Fibroblast of pulmonary artery (primary cell): ENCODE data around the gene FNDC1.

Experiments
- DNase-seq: peaks from one replicate; pipeline ENCODE4 v3.0.0-alpha.2; 2010; ENCODE audit warnings: low read depth
- H3K4me3 ChIP-seq: replicated peaks from 2 replicates; pipeline ENCODE4 v1.5.1; 2011; ENCODE audit warnings: low read depth, mild to moderate bottlenecking, control low read depth, low read length, moderate library complexity
- TF ChIP-seq, protein P1 (sequence below): IDR thresholded peaks from 2 replicates; pipeline ENCODE4 v1.5.1; 2011; ENCODE audit warnings: mild to moderate bottlenecking, control low read depth, low read length, inconsistent platforms; ENCODE audit errors: missing control alignments

Gene FNDC1

DNA sequence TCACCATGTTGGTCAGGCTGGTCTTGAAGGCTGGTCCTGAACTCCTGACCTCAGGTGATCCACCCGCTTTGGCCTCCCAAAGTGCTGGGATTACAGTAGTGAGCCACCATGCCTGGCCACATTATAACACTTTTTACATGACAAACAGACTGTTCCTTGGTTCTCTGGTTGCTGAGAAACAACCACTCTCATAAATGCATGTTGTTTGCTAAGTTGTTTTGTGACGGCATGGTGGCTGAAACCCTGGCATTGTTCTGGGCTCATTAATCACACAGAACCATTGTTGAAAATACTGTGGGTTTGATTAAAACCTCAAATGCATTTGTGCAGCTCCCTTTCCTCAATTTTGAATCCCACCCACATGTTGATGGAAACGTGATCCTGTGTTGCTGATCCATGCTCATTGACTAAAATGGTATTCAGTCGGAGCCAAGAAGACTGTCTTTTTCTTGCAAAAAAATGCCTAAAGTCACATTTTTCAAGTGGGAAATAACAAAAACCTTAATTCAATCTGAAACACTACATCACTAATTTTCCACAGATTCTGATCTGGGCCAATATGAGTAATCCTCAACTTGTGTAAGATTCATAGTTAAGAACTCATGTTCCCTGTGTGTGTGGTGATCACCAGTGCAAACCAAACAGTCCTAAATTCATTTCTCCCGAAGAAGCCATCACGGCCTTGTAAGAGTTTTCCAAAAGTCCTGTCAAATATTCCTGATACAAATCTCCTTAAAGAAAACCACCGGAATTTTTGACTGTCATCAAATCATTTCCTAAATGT is 132.8 kb downstream of the FNDC1 start:
- TF ChIP-seq, protein P1, sequence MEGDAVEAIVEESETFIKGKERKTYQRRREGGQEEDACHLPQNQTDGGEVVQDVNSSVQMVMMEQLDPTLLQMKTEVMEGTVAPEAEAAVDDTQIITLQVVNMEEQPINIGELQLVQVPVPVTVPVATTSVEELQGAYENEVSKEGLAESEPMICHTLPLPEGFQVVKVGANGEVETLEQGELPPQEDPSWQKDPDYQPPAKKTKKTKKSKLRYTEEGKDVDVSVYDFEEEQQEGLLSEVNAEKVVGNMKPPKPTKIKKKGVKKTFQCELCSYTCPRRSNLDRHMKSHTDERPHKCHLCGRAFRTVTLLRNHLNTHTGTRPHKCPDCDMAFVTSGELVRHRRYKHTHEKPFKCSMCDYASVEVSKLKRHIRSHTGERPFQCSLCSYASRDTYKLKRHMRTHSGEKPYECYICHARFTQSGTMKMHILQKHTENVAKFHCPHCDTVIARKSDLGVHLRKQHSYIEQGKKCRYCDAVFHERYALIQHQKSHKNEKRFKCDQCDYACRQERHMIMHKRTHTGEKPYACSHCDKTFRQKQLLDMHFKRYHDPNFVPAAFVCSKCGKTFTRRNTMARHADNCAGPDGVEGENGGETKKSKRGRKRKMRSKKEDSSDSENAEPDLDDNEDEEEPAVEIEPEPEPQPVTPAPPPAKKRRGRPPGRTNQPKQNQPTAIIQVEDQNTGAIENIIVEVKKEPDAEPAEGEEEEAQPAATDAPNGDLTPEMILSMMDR = no peak

DNA sequence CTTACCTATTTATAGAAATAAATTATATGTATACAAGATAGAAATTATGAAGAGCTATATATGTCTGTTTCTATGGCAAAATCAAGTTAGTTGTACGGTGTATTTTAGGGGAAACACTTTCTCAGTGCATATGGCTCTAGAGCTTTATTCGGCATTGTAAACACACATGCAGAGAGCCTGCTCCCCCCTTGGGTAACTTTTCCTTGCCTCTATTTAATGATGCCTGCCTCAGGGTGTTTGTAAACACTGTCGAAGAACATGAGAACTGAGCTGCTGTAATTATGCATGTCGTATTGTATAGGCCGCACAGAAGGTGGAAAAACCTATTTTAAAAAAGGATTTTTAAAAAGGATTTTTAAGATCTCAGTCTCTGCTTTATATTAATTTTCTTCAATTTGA is 133.4 kb downstream of the FNDC1 start:
- no peak overlapping the region for H3K4me3 ChIP-seq
- TF ChIP-seq, protein P1 = no peak
- no peak for DNase-seq

More for the DNA sequence above, 132.8 kb downstream of the FNDC1 start:
- DNase-seq = no peak
- H3K4me3 ChIP-seq = no peak overlapping the region

DNA sequence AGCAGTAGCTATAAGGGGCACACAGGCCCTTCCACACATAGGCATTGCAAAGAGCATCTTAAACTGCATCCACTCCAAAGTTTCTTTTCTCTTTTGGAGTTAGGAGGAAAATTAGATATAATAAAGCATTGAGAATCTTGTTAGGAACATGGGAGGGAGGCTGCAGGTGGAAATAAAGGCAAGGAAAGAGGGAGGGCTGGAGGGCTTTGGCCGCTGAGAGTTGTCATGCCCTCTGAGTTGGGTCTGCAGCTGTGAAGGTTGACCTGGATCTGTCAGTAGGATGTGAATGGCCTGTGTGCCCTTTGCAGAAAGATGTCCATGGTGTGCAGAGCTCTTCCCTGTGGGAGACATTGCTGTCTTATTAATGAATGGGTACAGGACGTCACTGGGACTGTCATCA is 134.0 kb downstream of the FNDC1 start:
- no peak overlapping the region for H3K4me3 ChIP-seq
- TF ChIP-seq, protein P1 = no peak
- no peak for DNase-seq

DNA sequence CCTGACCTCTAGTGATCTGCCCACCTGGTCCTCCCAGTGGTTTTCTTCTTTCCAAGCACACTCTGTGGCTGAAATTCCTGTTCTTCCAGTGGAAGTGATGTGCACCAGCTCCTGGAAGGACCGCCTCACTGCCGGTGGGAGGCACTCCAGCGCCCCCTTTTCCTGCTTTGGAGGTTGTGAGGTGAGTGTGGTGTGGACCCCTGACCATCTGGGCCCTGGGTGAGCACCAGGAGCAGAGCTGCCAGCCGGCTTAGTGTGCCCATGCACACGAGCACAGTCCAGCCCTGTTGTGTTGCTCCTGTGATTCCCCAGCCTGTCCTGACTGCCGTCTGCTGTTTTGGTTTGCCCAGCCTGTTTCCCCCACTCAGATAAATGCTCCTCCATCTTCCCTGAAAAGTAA is 134.6 kb downstream of the FNDC1 start:
- no peak overlapping the region for H3K4me3 ChIP-seq
- no peak for DNase-seq
- TF ChIP-seq, protein P1 = no peak

DNA sequence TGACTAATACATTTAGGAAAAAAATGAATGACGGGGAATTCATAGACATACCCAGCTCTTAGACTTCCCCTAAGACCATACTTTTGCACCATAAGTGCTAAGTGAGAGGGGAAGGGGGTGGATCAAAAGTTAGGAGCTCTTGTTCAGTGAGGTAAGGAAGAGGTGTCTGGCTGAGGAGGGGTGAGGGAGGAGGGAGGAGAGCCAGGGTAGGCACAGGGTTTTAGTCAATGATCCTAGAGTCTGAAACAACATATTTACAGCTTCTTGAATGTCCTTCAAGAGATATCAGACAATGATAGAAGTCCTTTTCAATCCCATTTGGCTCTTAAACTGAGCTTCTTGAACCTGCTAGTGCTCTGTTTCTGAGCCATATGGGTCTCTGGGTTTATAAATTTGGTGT is 135.4 kb downstream of the FNDC1 start:
- TF ChIP-seq, protein P1 = no peak
- no peak overlapping the region for H3K4me3 ChIP-seq
- no peak for DNase-seq

DNA sequence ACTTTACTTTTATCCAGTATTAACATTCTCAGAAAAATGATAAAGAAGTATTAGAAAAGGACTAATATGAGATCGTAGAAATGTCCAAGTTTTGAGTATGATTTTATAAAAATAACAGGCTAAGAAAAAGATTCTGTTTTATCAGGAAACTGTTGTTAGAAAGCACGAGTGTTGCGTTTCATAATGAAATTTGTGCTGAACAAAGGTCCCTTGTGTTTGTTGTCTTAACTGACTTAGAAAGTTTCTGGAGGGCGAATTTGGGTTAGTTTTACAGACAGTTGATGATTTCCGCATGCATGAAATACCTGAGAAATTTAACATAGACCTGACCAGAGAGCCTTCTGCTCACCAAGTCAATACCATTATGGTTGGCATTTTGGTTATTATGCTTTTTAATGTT is 136.0 kb downstream of the FNDC1 start:
- H3K4me3 ChIP-seq = no peak overlapping the region
- TF ChIP-seq, protein P1 = no peak
- no peak for DNase-seq
